Fibroblast of lung (primary cell): ENCODE results near the gene MAP1B. TPM values are rescaled to one million over a fixed set of nuclear protein-coding genes. Genes with fewer than 3 reads are reported as not detected.

Experiments used
- DNase-seq, 2 donors: peaks; one replicate each; pipeline versions ENCODE4 v3.0.0 to v3.0.0-alpha.2; 2010; ENCODE audit warnings: low read depth in 2 of 2
- H2AFZ ChIP-seq: 2 replicates; pipeline ENCODE4 v1.5.1; 2012; ENCODE audit warnings: low read length, control low read depth, inconsistent platforms
- H3K27ac ChIP-seq: 2 replicates; pipeline ENCODE4 v1.5.1; 2011; ENCODE audit warnings: low read length, control low read depth; ENCODE audit not compliant: insufficient read depth
- H3K27me3 ChIP-seq: 2 replicates; pipeline ENCODE4 v1.5.1; 2011; ENCODE audit warnings: mild to moderate bottlenecking, low read length; ENCODE audit not compliant: control insufficient read depth, insufficient read depth
- H3K36me3 ChIP-seq: 2 replicates; pipeline ENCODE4 v1.5.1; 2011; ENCODE audit warnings: low read length; ENCODE audit not compliant: control insufficient read depth, insufficient read depth
- H3K4me1 ChIP-seq: 2 replicates; pipeline ENCODE4 v1.5.1; 2011; ENCODE audit warnings: low read length; ENCODE audit not compliant: control insufficient read depth, insufficient read depth; ENCODE audit errors: extremely low read depth
- H3K4me2 ChIP-seq: 2 replicates; pipeline ENCODE4 v1.5.1; 2011; ENCODE audit warnings: low read length, control low read depth; ENCODE audit not compliant: insufficient read depth; ENCODE audit errors: extremely low read depth
- H3K4me3 ChIP-seq, 4 experiments: fragments of 200-600 bp in 1 of 4; sonication (generic) in 1 of 4; replicated peaks in 1 of 4; 2 replicates each; pipeline ENCODE4 v1.5.1; 2011 to 2016; ENCODE audit warnings: low read length in 4 of 4, low read depth in 3 of 4, mild to moderate bottlenecking in 3 of 4, control low read depth in 2 of 4, inconsistent platforms in 1 of 4, mixed read lengths in 1 of 4; ENCODE audit not compliant: insufficient read depth in 1 of 4; ENCODE audit errors: control extremely low read depth in 1 of 4
- H3K79me2 ChIP-seq: 2 replicates; pipeline ENCODE4 v1.5.1; 2012; ENCODE audit warnings: mild to moderate bottlenecking, low read length, inconsistent platforms; ENCODE audit not compliant: control insufficient read depth, insufficient read depth
- H3K9ac ChIP-seq: 2 replicates; pipeline ENCODE4 v1.5.1; 2011; ENCODE audit warnings: mild to moderate bottlenecking, low read length, control low read depth; ENCODE audit not compliant: insufficient read depth
- H3K9me3 ChIP-seq: 2 replicates; pipeline ENCODE4 v1.5.1; 2012; ENCODE audit warnings: low read depth, low read length; ENCODE audit not compliant: control insufficient read depth, insufficient read depth
- H4K20me1 ChIP-seq: 2 replicates; pipeline ENCODE4 v1.5.1; 2011; ENCODE audit warnings: low read length; ENCODE audit not compliant: control insufficient read depth, insufficient read depth; ENCODE audit errors: extremely low read depth
- CTCF ChIP-seq, 2 donors: IDR thresholded peaks in 1 of 2; conservative IDR thresholded peaks in 1 of 2; 1 replicate in 1 of 2; 2 replicates in 1 of 2; pipeline ENCODE4 v1.5.1; 2011 to 2012; ENCODE audit warnings: low read length in 2 of 2, control low read depth in 1 of 2, inconsistent platforms in 1 of 2, low read depth in 1 of 2, mild to moderate bottlenecking in 1 of 2
- EZH2 ChIP-seq: IDR thresholded peaks from 2 replicates; pipeline ENCODE4 v1.5.1; 2012; ENCODE audit warnings: low read length, control low read depth, mild to moderate bottlenecking; ENCODE audit errors: missing control alignments
- polyA plus RNA-seq, 2 donors: library from polyadenylated mRNA; depleted of rRNA in 1 of 2; stranded (reverse) in 1 of 2; unstranded in 1 of 2; fragments of >200 nt; gene quantifications; 2 replicates each; pipeline ENCODE4 v1.2.1, GENCODE V29; 2011 to 2012; ENCODE audit warnings: missing spikeins in 1 of 2
- total RNA-seq: library from RNA; depleted of rRNA; stranded (reverse); fragments of >200 nt; gene quantifications from 2 replicates; pipeline ENCODE4 v1.2.1, GENCODE V29; 2014

The MAP1B gene
- total and polyA plus RNA-seq, 2 donors (not counting 1 experiment from before 2014, with no cell fraction given): 83.4 to 109 TPM

GRCh38 chr5:72109625-72110024 is 2.4 kb downstream of the MAP1B start:
- H3K27me3 ChIP-seq: no peaks in the 10 kb centered on the region
- H3K4me2 ChIP-seq: peak overlapping the region; percentile 73
- H4K20me1 ChIP-seq: no peaks in the 10 kb centered on the region
- peak overlapping the region; percentile 83 to 92 (median 92) for H3K4me3 ChIP-seq
- H3K9ac ChIP-seq: no peak overlapping the region
- peak in 1 of 2 donors; percentile 58 for DNase-seq
- H3K27ac ChIP-seq: no peak overlapping the region
- H3K9me3 ChIP-seq: no peaks in the 10 kb centered on the region
- no peak overlapping the region for H2AFZ ChIP-seq
- peaks cover 70% of the 10 kb centered on the region for H3K79me2 ChIP-seq
- no peak for TF ChIP-seq EZH2
- TF ChIP-seq CTCF (conservative IDR thresholded peaks at IDR 0.05 in 1 of 2, IDR thresholded peaks at IDR 0.05 in 1 of 2; ENCODE audit: low read depth in 1 of 2, low read length in 2 of 2): peak in 1 of 2 donors; percentile 7
- H3K36me3 ChIP-seq: no peaks in the 10 kb centered on the region
- H3K4me1 ChIP-seq: peaks cover 5% of the 10 kb centered on the region

- Histone ChIP-seq H3K4me1 (peaks cover 5% of the 10 kb centered on the region), H4K20me1 (no peaks in the 10 kb centered on the region), H3K4me2 (peak overlapping the region; percentile 27), H3K9me3 (no peaks in the 10 kb centered on the region), H3K27ac (no peak overlapping the region), H3K79me2 (peaks cover 75% of the 10 kb centered on the region), H3K9ac (no peak overlapping the region), H3K4me3 (peak overlapping the region in 2 of 4 experiments; percentile 1 to 27), H2AFZ (no peak overlapping the region), H3K36me3 (no peaks in the 10 kb centered on the region), H3K27me3 (no peaks in the 10 kb centered on the region)
- TF ChIP-seq EZH2 (no peak), CTCF (conservative IDR thresholded peaks at IDR 0.05 in 1 of 2, IDR thresholded peaks at IDR 0.05 in 1 of 2; ENCODE audit: low read depth in 1 of 2, low read length in 2 of 2) (no peak)
- DNase-seq: peak in 1 of 2 donors; percentile 56
Measured at GRCh38 chr5:72110394-72111013, 3.2 kb downstream of the MAP1B start.

GRCh38 chr5:72112389-72112788 is 5.1 kb downstream of the MAP1B start:
- H3K9ac ChIP-seq: no peak overlapping the region
- DNase-seq: no peak
- H3K27me3 ChIP-seq: no peaks in the 10 kb centered on the region
- H3K4me2 ChIP-seq: no peak overlapping the region
- H3K9me3 ChIP-seq: no peaks in the 10 kb centered on the region
- H4K20me1 ChIP-seq: no peaks in the 10 kb centered on the region
- no peak overlapping the region for H3K4me3 ChIP-seq
- TF ChIP-seq EZH2: no peak
- TF ChIP-seq CTCF (conservative IDR thresholded peaks at IDR 0.05 in 1 of 2, IDR thresholded peaks at IDR 0.05 in 1 of 2; ENCODE audit: low read depth in 1 of 2, low read length in 2 of 2): peak in 1 of 2 donors; percentile 6
- no peak overlapping the region for H3K27ac ChIP-seq
- peaks cover 3% of the 10 kb centered on the region for H3K36me3 ChIP-seq
- peaks cover 5% of the 10 kb centered on the region for H3K4me1 ChIP-seq
- peaks cover 81% of the 10 kb centered on the region for H3K79me2 ChIP-seq
- H2AFZ ChIP-seq: no peak overlapping the region
